Loucy (cell line): Measurements from ENCODE around the gene MACROD1.

Source experiments
- H2AFZ ChIP-seq: fragments of 200-600 bp; sonication (generic); 2 replicates; pipeline ENCODE4 v1.6.0; 2016; ENCODE audit warnings: antibody characterized with exemption, mild to moderate bottlenecking, low read length, moderate library complexity
- H3F3A ChIP-seq: fragments of 200-600 bp; 2 replicates; pipeline ENCODE4 v1.6.0; 2016; ENCODE audit warnings: antibody characterized with exemption, low read depth, mild to moderate bottlenecking
- H3K27me3 ChIP-seq: fragments of 200-600 bp; sonication (generic); 2 replicates; pipeline ENCODE4 v1.6.1; 2014; ENCODE audit warnings: low read length, mild to moderate bottlenecking; ENCODE audit not compliant: insufficient read depth, poor library complexity, severe bottlenecking
- H3K36me3 ChIP-seq: fragments of 200-600 bp; sonication (generic); 2 replicates; pipeline ENCODE4 v1.6.1; 2016; ENCODE audit warnings: low read length; ENCODE audit not compliant: insufficient read depth
- H3K4me1 ChIP-seq: fragments of 200-600 bp; sonication (generic); 2 replicates; pipeline ENCODE4 v1.5.1; 2014; ENCODE audit warnings: low read length, mild to moderate bottlenecking; ENCODE audit not compliant: insufficient read depth, poor library complexity, severe bottlenecking
- H3K4me2 ChIP-seq: fragments of 200-600 bp; sonication (generic); 2 replicates; pipeline ENCODE4 v1.6.0; 2014; ENCODE audit warnings: antibody characterized with exemption, low read length, low read depth, mild to moderate bottlenecking; ENCODE audit not compliant: poor library complexity, severe bottlenecking
- H3K4me3 ChIP-seq: fragments of 200-600 bp; sonication (generic); 2 replicates; pipeline ENCODE4 v1.5.1; 2014; ENCODE audit warnings: low read length, mild to moderate bottlenecking, mixed read lengths; ENCODE audit not compliant: poor library complexity, severe bottlenecking
- H3K79me2 ChIP-seq: fragments of 200-600 bp; sonication (generic); 2 replicates; pipeline ENCODE4 v1.6.1; 2014; ENCODE audit warnings: low read length; ENCODE audit not compliant: insufficient read depth
- H3K9ac ChIP-seq: fragments of 200-600 bp; sonication (generic); 2 replicates; pipeline ENCODE4 v1.6.0; 2014; ENCODE audit warnings: mild to moderate bottlenecking, low read depth, low read length, moderate library complexity; ENCODE audit not compliant: poor library complexity, severe bottlenecking
- H3K9me2 ChIP-seq: fragments of 200-600 bp; sonication (generic); replicated peaks from 2 replicates; pipeline ENCODE4 v1.6.1; 2016; ENCODE audit warnings: low read depth, low read length, mixed read lengths
- H3K9me3 ChIP-seq: fragments of 200-600 bp; sonication (generic); 2 replicates; pipeline ENCODE4 v1.6.1; 2014; ENCODE audit warnings: mild to moderate bottlenecking, antibody characterized with exemption, low read length, low read depth; ENCODE audit not compliant: insufficient read depth
- H4K20me1 ChIP-seq: fragments of 200-600 bp; sonication (generic); 2 replicates; pipeline ENCODE4 v1.6.0; 2014; ENCODE audit warnings: antibody characterized with exemption, low read length, mild to moderate bottlenecking; ENCODE audit not compliant: insufficient read depth, poor library complexity, severe bottlenecking
- CTCF ChIP-seq: fragments of 200-600 bp; sonication (generic); conservative IDR thresholded peaks from 2 replicates; pipeline ENCODE4 v1.5.1; 2014; ENCODE audit warnings: mild to moderate bottlenecking, antibody characterized with exemption, low read length
- EZH2phosphoT487 ChIP-seq: fragments of 200-600 bp; IDR thresholded peaks from 2 replicates; pipeline ENCODE4 v1.6.1; 2018; ENCODE audit warnings: antibody characterized with exemption, mild to moderate bottlenecking, moderate library complexity, borderline replicate concordance

The MACROD1 gene

GRCh38 chr11:64134963-64135362, 30.9 kb downstream of the MACROD1 start:
- Histone ChIP-seq H3K9me2 (no peaks in the 10 kb centered on the region), H3K9ac (no peak overlapping the region), H3K27me3 (no peaks in the 10 kb centered on the region), H3K4me3 (no peak overlapping the region), H3K79me2 (no peaks in the 10 kb centered on the region), H3K4me2 (no peak overlapping the region), H4K20me1 (no peaks in the 10 kb centered on the region), H3K4me1 (no peaks in the 10 kb centered on the region), H2AFZ (no peak overlapping the region), H3K9me3 (no peaks in the 10 kb centered on the region), H3K36me3 (no peaks in the 10 kb centered on the region), H3F3A (no peaks in the 10 kb centered on the region)
- TF ChIP-seq CTCF, result no peak
- no peak for TF ChIP-seq EZH2phosphoT487

- no peak for TF ChIP-seq CTCF
- TF ChIP-seq EZH2phosphoT487, result no peak
- Histone ChIP-seq H2AFZ (no peak overlapping the region), H3K27me3 (no peaks in the 10 kb centered on the region), H3K4me2 (no peak overlapping the region), H3K9ac (no peak overlapping the region), H4K20me1 (no peaks in the 10 kb centered on the region), H3K36me3 (no peaks in the 10 kb centered on the region), H3K9me3 (no peaks in the 10 kb centered on the region), H3K4me1 (no peaks in the 10 kb centered on the region), H3K4me3 (no peak overlapping the region), H3F3A (no peaks in the 10 kb centered on the region), H3K79me2 (no peaks in the 10 kb centered on the region), H3K9me2 (no peaks in the 10 kb centered on the region)
Observed at GRCh38 chr11:64132982-64133705, 32.8 kb downstream of the MACROD1 start.

DNA sequence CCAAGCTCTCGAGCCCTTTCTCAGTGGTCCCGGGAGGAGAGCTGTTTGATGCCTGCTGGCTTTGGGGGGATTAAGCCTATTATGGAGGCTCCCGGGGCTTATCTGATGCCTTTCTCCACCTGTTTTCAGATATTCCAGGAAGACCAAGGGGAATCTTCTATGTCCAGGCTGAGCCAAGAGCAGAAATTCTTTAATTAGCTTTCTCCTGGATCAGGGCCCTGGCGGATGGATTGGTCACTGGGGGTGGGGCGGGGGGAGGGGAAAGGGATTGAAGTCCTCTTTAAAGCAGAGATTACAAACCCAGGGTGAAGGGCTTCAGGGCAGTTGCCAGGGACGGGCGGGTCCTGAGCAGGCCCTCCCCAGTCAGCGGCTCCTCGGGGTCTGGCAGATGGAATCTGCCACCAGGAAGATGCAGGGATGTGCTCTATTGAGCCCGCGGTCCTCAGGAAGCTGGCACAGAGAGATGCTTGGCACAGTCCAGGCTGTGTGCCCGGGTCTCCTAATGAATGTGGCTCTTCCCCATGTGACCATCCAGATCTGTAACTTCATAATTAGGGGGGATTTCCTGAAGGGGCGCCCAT, 33.6 kb downstream of the MACROD1 start:
- Histone ChIP-seq H3K9me2 (no peaks in the 10 kb centered on the region), H3K4me1 (no peaks in the 10 kb centered on the region), H3K9me3 (no peaks in the 10 kb centered on the region), H3F3A (no peaks in the 10 kb centered on the region), H2AFZ (no peak overlapping the region), H3K4me3 (no peak overlapping the region), H3K4me2 (no peak overlapping the region), H3K79me2 (no peaks in the 10 kb centered on the region), H3K36me3 (no peaks in the 10 kb centered on the region), H3K9ac (no peak overlapping the region), H3K27me3 (no peaks in the 10 kb centered on the region), H4K20me1 (no peaks in the 10 kb centered on the region)
- no peak for TF ChIP-seq EZH2phosphoT487
- no peak for TF ChIP-seq CTCF
